Measurements from ENCODE around the gene ALMS1.
A peak's percentile ranks its signal among the peaks of the same experiment; 100 is the strongest.
"Not testable (repeated sequence)": the region's sequence is repeated elsewhere in the genome, so short reads cannot be mapped to it uniquely, and the experiment has no call there.

The ALMS1 gene

GRCh38 chr2:73451263-73451972 is 65.8 kb downstream of the ALMS1 start:
- no peak overlapping the region for H3K4me3 ChIP-seq (ENCODE audit: low read depth, low read length)
- DNase-seq (ENCODE audit: low read depth) = peak; percentile 60
- TF ChIP-seq CTCF (IDR thresholded peaks at IDR 0.05; ENCODE audit: low read depth, low read length, missing control alignments) = no peak

GRCh38 chr2:73457982-73458381 is 72.3 kb downstream of the ALMS1 start:
- no peak overlapping the region for H3K4me3 ChIP-seq (ENCODE audit: low read depth, low read length)
- no peak for TF ChIP-seq CTCF (IDR thresholded peaks at IDR 0.05; ENCODE audit: low read depth, low read length, missing control alignments)
- no peak for DNase-seq (ENCODE audit: low read depth)

DNA sequence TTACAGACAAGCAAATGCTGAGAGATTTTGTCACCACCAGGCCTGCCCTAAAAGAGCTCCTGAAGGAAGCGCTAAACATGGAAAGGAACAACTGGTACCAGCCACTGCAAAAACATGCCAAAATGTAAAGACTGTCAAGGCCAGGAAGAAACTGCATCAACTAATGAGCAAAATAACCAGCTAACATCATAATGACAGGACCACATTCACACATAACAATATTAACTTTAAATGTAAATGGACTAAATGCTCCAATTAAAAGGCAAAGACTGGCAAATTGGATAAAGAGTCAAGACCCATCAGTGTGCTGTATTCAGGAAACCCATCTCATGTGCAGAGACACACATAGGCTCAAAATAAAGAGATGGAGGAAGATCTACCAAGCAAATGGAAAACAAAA is 76.8 kb downstream of the ALMS1 start:
- H3K4me3 ChIP-seq (ENCODE audit: low read depth, low read length); DNase-seq (ENCODE audit: low read depth): not testable (repeated sequence)

GRCh38 chr2:73468376-73468775 is 82.7 kb downstream of the ALMS1 start:
- no peak overlapping the region for H3K4me3 ChIP-seq (ENCODE audit: low read depth, low read length)
- no peak for TF ChIP-seq CTCF (IDR thresholded peaks at IDR 0.05; ENCODE audit: low read depth, low read length, missing control alignments)
- DNase-seq (ENCODE audit: low read depth) = no peak

DNA sequence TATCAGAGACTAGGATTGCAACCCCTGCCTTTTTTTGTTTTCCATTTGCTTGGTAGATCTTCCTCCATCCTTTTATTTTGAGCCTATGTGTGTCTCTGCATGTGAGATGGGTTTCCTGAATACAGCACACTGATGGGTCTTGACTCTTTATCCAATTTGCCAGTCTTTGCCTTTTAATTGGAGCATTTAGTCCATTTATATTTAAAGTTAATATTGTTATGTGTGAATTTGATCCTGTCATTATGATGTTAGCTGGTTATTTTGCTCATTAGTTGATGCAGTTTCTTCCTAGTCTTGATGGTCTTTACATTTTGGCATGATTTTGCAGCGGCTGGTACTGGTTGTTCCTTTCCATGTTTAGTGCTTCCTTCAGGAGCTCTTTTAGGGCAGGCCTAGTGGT is 98.2 kb downstream of the ALMS1 start:
- not testable (repeated sequence) for H3K4me3 ChIP-seq (ENCODE audit: low read depth, low read length)

GRCh38 chr2:73487112-73487657 is 101.5 kb downstream of the ALMS1 start:
- no peak overlapping the region for H3K4me3 ChIP-seq (ENCODE audit: low read depth, low read length)
- no peak for DNase-seq (ENCODE audit: low read depth)
- TF ChIP-seq CTCF (IDR thresholded peaks at IDR 0.05; ENCODE audit: low read depth, low read length, missing control alignments) = no peak

More for the DNA sequence above, 98.2 kb downstream of the ALMS1 start:
- not testable (repeated sequence) for DNase-seq (ENCODE audit: low read depth)

GRCh38 chr2:73488079-73488478 is 102.4 kb downstream of the ALMS1 start:
- no peak for TF ChIP-seq CTCF (IDR thresholded peaks at IDR 0.05; ENCODE audit: low read depth, low read length, missing control alignments)
- DNase-seq (ENCODE audit: low read depth) = no peak

DNA sequence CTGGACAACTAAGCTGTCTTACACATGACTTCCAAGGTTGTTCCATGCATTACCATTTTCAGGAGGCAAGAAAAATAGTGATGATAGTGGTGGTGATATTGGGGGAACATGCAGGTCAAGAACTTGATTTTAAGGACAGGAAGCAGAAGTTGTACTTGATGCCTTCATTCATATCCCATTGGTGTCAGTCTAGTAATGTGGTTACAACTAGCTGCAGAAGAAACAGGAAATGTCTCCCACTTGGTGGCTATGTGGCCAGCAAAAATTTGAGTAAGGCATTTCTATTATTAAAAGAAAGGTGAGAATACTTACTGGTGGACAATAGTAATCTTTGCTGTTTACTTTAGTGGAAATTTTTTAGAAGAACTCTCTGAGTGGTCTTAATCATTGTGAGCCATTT is 103.4 kb downstream of the ALMS1 start:
- H3K4me3 ChIP-seq (ENCODE audit: low read depth, low read length) = no peak overlapping the region
- peak; percentile 10 for DNase-seq (ENCODE audit: low read depth)
- TF ChIP-seq CTCF (IDR thresholded peaks at IDR 0.05; ENCODE audit: low read depth, low read length, missing control alignments) = no peak

More at GRCh38 chr2:73488079-73488478, 102.4 kb downstream of the ALMS1 start:
- H3K4me3 ChIP-seq (ENCODE audit: low read depth, low read length) = no peak overlapping the region
